Endothelial cell of umbilical vein (primary cell): ENCODE data around the gene NTF3. TPM values are rescaled to one million over a fixed set of nuclear protein-coding genes. Genes with fewer than 3 reads are reported as not detected.

Experiments used
- BruUV-seq: library from RNA; stranded (reverse); fragments of 400-500 nt; replicated peaks from 2 replicates; lab custom pipeline; 2021; lab: Mats Ljungman, UMichigan
- CTCF ChIA-PET: fragments of 300-600, 350-600 bp; sonication (Branson Sonifier 250); formaldehyde crosslinking; loops from one replicate; lab custom pipeline; 2021; ENCODE audit warnings: antibody characterized with exemption, inconsistent platforms; lab: Charles Lee
- POLR2A ChIA-PET: fragments of 300-600, 350-600 bp; sonication (Branson Sonifier 250); formaldehyde crosslinking; loops from one replicate; lab custom pipeline; 2021; ENCODE audit warnings: antibody characterized with exemption, inconsistent platforms; lab: Charles Lee
- DNase-seq: peaks from one replicate; pipeline ENCODE4 v3.0.0-alpha.2; 2011; ENCODE audit warnings: low read depth, low spot score
- FAIRE-seq: peaks from 2 replicates; lab custom pipeline; 2011; peaks lifted over from hg19 to GRCh38; lab: Jason Lieb, UNC
- H2AFZ ChIP-seq: 2 replicates; pipeline ENCODE4 v1.6.0; 2012; ENCODE audit warnings: low read depth, low read length, control low read depth, inconsistent platforms
- H3K27ac ChIP-seq: 2 replicates; pipeline ENCODE4 v1.5.1; 2011; ENCODE audit warnings: low read depth, mild to moderate bottlenecking, control low read depth, low read length, moderate library complexity; ENCODE audit not compliant: insufficient read depth
- H3K27me3 ChIP-seq, 2 experiments: 2 replicates each; pipeline versions ENCODE4 v1.6.0 to v1.6.1; 2011; ENCODE audit warnings: low read length in 2 of 2, mixed read lengths in 1 of 2; ENCODE audit not compliant: control insufficient read depth in 2 of 2, insufficient read depth in 2 of 2
- H3K36me3 ChIP-seq, 2 experiments: 2 replicates in 1 of 2; 3 replicates in 1 of 2; pipeline ENCODE4 v1.5.1; 2011; ENCODE audit warnings: low read length in 2 of 2, mild to moderate bottlenecking in 1 of 2, moderate library complexity in 1 of 2; ENCODE audit not compliant: control insufficient read depth in 2 of 2, insufficient read depth in 2 of 2; ENCODE audit errors: extremely low read depth in 1 of 2
- H3K4me1 ChIP-seq: 3 replicates; pipeline ENCODE4 v1.5.1; 2011; ENCODE audit warnings: mild to moderate bottlenecking, low read length; ENCODE audit not compliant: control insufficient read depth, insufficient read depth; ENCODE audit errors: extremely low read depth
- H3K4me2 ChIP-seq: 2 replicates; pipeline ENCODE4 v1.6.1; 2011; ENCODE audit warnings: low read length, control low read depth, mixed read lengths; ENCODE audit not compliant: insufficient read depth
- H3K4me3 ChIP-seq, 3 experiments: fragments of 200-600 bp in 1 of 3; sonication (generic), shearing (Covaris generic) in 1 of 3; replicated peaks in 1 of 3; 2 replicates each; pipeline ENCODE4 v1.5.1; 2011 to 2016; ENCODE audit warnings: control low read depth in 3 of 3, low read length in 3 of 3, mild to moderate bottlenecking in 2 of 3, inconsistent platforms in 1 of 3, low read depth in 1 of 3, moderate library complexity in 1 of 3; ENCODE audit not compliant: insufficient read depth in 1 of 3
- H3K79me2 ChIP-seq: 2 replicates; pipeline ENCODE4 v1.6.0; 2012; ENCODE audit warnings: low read length, inconsistent platforms; ENCODE audit not compliant: control insufficient read depth, insufficient read depth
- H3K9ac ChIP-seq: replicated peaks from 2 replicates; pipeline ENCODE3; 2011; ENCODE audit warnings: low read length, control low read depth; ENCODE audit not compliant: insufficient read depth; ENCODE audit errors: extremely low read depth
- H3K9me1 ChIP-seq: replicated peaks from 3 replicates; pipeline ENCODE4 v1.6.0; 2011; ENCODE audit warnings: mild to moderate bottlenecking, low read length; ENCODE audit not compliant: control insufficient read depth, insufficient read depth; ENCODE audit errors: extremely low read depth
- H3K9me3 ChIP-seq: replicated peaks from 2 replicates; pipeline ENCODE4 v1.5.1; 2012; ENCODE audit warnings: low read length, inconsistent platforms; ENCODE audit not compliant: control insufficient read depth, insufficient read depth
- H4K20me1 ChIP-seq: replicated peaks from 2 replicates; pipeline ENCODE3; 2011; ENCODE audit warnings: mild to moderate bottlenecking, low read length; ENCODE audit not compliant: control insufficient read depth, insufficient read depth; ENCODE audit errors: extremely low read depth
- EZH2 ChIP-seq: IDR thresholded peaks from 2 replicates; pipeline ENCODE4 v1.6.1; 2012; ENCODE audit warnings: borderline replicate concordance, low read depth, mild to moderate bottlenecking, moderate library complexity, low read length, inconsistent platforms; ENCODE audit not compliant: severe bottlenecking
- FOS ChIP-seq: IDR thresholded peaks from 2 replicates; pipeline ENCODE4 v1.6.1; 2011; ENCODE audit warnings: mild to moderate bottlenecking, low read length, moderate library complexity, borderline replicate concordance; ENCODE audit not compliant: insufficient read depth
- GATA2 ChIP-seq: IDR thresholded peaks from 2 replicates; pipeline ENCODE4 v1.7.0; 2011; ENCODE audit warnings: low read depth, mild to moderate bottlenecking, moderate library complexity, mixed read lengths, low read length; ENCODE audit not compliant: insufficient read length, insufficient read depth
- MYC ChIP-seq: IDR thresholded peaks from one replicate; pipeline ENCODE4 v1.6.1; 2011; ENCODE audit warnings: mild to moderate bottlenecking, low read depth, low read length
- POLR2AphosphoS5 ChIP-seq: IDR thresholded peaks from 2 replicates; pipeline ENCODE4 v1.6.1; 2012; ENCODE audit warnings: low read depth, mild to moderate bottlenecking, control low read depth, low read length, moderate library complexity; ENCODE audit not compliant: insufficient read depth
- dilution Hi-C: fragments of 300-500 bp; cut with MboI; formaldehyde crosslinking; loops from one replicate; pipeline ENCODE4 v1.15.0; 2019; ENCODE audit warnings: low sequenced_read_pairs; ENCODE audit not compliant: extremely low pct_ligation_motif_present
- intact Hi-C: fragments of 100-400 bp; cut with micrococcal nuclease; formaldehyde crosslinking; loops from one replicate; pipeline ENCODE4 v1.10.0; 2022
- polyA plus RNA-seq, 4 experiments: library from polyadenylated mRNA; depleted of rRNA in 3 of 4; stranded (reverse) in 3 of 4; unstranded in 1 of 4; fragments of >200 nt; gene quantifications; 2 replicates each; pipeline versions ENCODE4 v1.2.1 to v1.2.3, GENCODE V29; 2011 to 2012; ENCODE audit warnings: missing spikeins in 1 of 4
- total RNA-seq: library from RNA; stranded (reverse); gene quantifications from 2 replicates; pipeline ENCODE4 v1.2.3, GENCODE V29; 2021
- TF ChIP-seq, protein P1 (sequence below), 2 donors: IDR thresholded peaks; 1 replicate in 1 of 2; 2 replicates in 1 of 2; pipeline ENCODE4 v1.5.1; 2011; ENCODE audit warnings: low read length in 2 of 2, mild to moderate bottlenecking in 2 of 2, moderate library complexity in 2 of 2, control low read depth in 1 of 2, inconsistent platforms in 1 of 2, low read depth in 1 of 2; ENCODE audit not compliant: insufficient read depth in 1 of 2; ENCODE audit errors: extremely low read depth in 1 of 2

Gene NTF3
- total and polyA plus RNA-seq, 2 donors (not counting 3 experiments of a cell fraction or from before 2014, with no cell fraction given) = not detected

DNA sequence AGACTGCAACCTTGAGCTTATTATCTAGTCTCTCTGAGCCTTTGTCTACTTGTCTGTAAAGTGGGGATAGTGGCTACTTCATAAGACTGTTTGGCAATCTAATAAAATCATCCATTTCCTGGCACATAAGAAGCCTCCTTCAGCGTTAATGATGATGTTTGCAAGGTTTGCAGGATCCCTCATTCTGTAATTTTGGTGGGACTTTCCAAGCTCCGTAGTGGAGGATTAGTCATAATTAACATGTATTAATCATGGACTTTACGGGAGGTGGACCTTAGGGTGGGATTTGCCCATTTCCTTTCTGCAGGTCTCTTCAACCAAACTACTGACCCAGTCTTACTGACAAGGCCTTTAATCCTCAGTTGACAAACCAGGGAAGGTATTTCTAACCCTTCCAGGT lies 66.2 kb downstream of the NTF3 start:
- DNase-seq (no peak), FAIRE-seq (no peak)
- Histone ChIP-seq H2AFZ (no peak overlapping the region), H3K27ac (no peak overlapping the region), H3K9ac (no peak overlapping the region), H3K9me3 (no peaks in the 10 kb centered on the region), H3K4me3 (no peak overlapping the region), H3K36me3 (no peaks in the 10 kb centered on the region), H3K27me3 (peaks cover 4 to 6% of the 10 kb centered on the region in 2 experiments), H3K4me2 (no peak overlapping the region), H3K9me1 (no peaks in the 10 kb centered on the region), H4K20me1 (no peaks in the 10 kb centered on the region), H3K79me2 (no peaks in the 10 kb centered on the region), H3K4me1 (no peaks in the 10 kb centered on the region)
- BruUV-seq = no TSS peak
- dilution Hi-C loops (no loop called here), intact Hi-C loops (no loop called here)
- ChIA-PET POLR2A (no interaction called here), CTCF (interaction anchor here (1.2 kb wide), 1 partner anchor 13 kb away, joined by 4 read pairs; no protein-coding TSS in a partner anchor)
- TF ChIP-seq GATA2 (no peak), POLR2AphosphoS5 (no peak), FOS (no peak), MYC (no peak), EZH2 (no peak)
- TF ChIP-seq, protein P1, sequence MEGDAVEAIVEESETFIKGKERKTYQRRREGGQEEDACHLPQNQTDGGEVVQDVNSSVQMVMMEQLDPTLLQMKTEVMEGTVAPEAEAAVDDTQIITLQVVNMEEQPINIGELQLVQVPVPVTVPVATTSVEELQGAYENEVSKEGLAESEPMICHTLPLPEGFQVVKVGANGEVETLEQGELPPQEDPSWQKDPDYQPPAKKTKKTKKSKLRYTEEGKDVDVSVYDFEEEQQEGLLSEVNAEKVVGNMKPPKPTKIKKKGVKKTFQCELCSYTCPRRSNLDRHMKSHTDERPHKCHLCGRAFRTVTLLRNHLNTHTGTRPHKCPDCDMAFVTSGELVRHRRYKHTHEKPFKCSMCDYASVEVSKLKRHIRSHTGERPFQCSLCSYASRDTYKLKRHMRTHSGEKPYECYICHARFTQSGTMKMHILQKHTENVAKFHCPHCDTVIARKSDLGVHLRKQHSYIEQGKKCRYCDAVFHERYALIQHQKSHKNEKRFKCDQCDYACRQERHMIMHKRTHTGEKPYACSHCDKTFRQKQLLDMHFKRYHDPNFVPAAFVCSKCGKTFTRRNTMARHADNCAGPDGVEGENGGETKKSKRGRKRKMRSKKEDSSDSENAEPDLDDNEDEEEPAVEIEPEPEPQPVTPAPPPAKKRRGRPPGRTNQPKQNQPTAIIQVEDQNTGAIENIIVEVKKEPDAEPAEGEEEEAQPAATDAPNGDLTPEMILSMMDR (IDR thresholded peaks at IDR 0.05; ENCODE audit: extremely low read depth in 1 of 2, insufficient read depth in 1 of 2, low read depth in 1 of 2, low read length in 2 of 2) = no peak

DNA sequence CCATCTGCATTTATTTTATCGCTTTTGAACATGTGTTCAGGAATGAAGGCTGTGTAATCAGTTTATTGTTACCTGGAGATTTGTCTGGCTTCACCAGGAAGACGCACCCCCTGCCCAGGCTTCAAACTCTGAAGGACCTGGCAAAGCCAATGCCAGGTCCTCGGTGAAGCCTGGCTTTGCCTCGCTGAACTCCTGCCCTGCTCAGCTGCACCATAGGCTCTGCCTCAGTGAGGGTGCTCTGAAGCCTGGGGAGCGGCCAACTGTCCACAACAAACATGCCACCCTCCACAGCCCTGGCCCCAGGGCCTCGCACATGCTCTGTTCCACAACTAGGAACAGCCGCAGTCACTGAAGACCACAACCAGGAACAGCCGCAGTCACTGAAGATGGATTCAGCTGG lies 66.9 kb downstream of the NTF3 start:
- intact Hi-C loops = no loop called here
- no peaks in the 10 kb centered on the region for H3K9me1 ChIP-seq
- no peaks in the 10 kb centered on the region for H3K4me1 ChIP-seq
- no peaks in the 10 kb centered on the region for H3K9me3 ChIP-seq
- no peak for FAIRE-seq
- no peaks in the 10 kb centered on the region for H3K36me3 ChIP-seq
- peaks cover 6 to 7% of the 10 kb centered on the region in 2 experiments for H3K27me3 ChIP-seq
- no peak overlapping the region for H3K9ac ChIP-seq
- DNase-seq = no peak
- dilution Hi-C loops = no loop called here
- ChIA-PET POLR2A (no interaction called here), CTCF (no interaction called here)
- H4K20me1 ChIP-seq = no peaks in the 10 kb centered on the region
- TF ChIP-seq, protein P1 (IDR thresholded peaks at IDR 0.05; ENCODE audit: extremely low read depth in 1 of 2, insufficient read depth in 1 of 2, low read depth in 1 of 2, low read length in 2 of 2) = no peak
- TF ChIP-seq FOS = no peak
- H2AFZ ChIP-seq = no peak overlapping the region
- no peak overlapping the region for H3K27ac ChIP-seq
- no peaks in the 10 kb centered on the region for H3K79me2 ChIP-seq
- no peak overlapping the region for H3K4me3 ChIP-seq
- H3K4me2 ChIP-seq = no peak overlapping the region
- BruUV-seq = no TSS peak
